ENCODE data around the gene SSTR4. TPM values are rescaled to one million over a fixed set of nuclear protein-coding genes. Genes with fewer than 3 reads are reported as not detected.
"Not testable (repeated sequence)": the region's sequence is repeated elsewhere in the genome, so short reads cannot be mapped to it uniquely, and the experiment has no call there.

The SSTR4 gene
- polyA plus RNA-seq, 3 donors = 0.07 TPM; not detected in 2

DNA sequence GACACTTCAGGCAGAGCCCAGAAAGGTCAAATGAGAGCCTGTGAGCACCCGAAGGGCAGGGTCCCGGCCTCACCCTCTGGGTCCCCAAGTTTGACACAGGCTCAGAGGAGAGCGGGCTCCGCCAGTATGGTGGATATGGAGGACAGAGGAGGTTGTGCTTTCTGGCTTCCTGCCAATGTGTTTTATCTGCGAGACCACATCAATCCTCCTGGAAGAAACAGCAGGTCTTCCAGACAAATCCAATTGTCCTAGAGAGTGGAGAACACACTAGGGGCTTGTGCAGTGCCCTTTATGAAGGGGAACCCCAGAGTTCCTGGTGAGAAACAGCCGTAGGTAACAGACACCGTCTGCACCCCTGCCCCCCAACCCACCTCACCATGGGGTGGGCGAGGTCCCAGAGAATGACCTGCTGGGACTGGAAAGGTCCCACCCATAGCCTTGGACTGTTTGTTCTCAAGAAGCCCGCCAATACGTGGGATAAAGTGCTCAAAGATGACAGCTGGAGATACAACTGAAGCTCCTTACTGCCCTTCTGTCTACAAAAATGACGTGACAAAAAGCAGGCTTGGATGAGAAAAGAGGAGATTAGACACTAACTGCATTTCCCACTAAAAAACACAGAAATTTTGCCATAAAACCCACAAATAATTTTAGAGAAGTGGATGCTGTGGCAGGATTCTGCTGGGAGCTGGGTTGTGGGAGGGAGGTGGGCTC, 23.9 kb upstream of the SSTR4 start:
- H3K27ac ChIP-seq (ENCODE audit: low read depth, low read length) = no peak overlapping the region
- WGBS, 3 donors = 72 to 85% (median 84%) methylated on average over 11 of the region's 11 CpGs

DNA sequence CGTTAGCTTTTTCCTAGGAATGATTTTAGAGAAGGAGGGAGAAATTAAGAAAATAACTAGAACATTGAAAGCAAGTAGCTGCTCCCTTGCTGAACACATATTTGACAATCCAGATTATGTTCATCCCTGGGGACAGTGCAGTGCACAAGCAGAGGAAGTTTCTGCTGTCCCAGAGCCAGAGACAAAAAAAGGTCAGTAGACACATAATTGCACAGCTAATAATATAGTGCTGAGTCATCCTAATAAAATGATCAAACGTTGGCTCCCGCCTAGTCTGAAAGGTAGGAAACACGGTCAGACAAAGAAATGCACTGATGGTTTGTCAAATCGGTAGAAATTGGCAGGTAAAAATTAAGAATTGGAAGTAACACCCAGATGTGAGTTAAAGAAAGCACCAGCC, 21.7 kb upstream of the SSTR4 start:
- 44 to 52% (median 46%) methylated on average over 5 of the region's 5 CpGs for WGBS, 3 donors
- no peak overlapping the region for H3K27ac ChIP-seq (ENCODE audit: low read depth, low read length)

DNA sequence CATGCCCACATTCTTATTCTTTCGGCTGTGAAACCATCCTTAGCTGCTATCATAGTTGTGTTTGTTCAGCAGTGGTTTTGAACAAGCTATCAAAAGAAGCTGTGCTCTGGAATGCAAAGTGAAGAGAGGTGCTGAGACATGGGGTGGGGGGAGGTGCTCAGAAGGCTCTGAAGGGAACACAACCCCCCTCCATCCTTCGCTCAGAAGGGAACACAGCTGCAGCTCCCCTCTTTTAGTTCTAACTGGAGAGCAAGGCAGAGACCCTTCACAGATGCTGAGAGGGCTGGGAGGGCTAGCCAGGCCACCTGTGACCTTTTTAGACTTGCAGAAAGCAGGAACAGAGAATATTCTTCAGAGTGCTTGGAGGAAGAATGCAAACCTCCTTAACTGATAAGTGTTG, 17.6 kb upstream of the SSTR4 start:
- 60 to 87% (median 86%) methylated on average over 2 of the region's 2 CpGs for WGBS, 3 donors

DNA sequence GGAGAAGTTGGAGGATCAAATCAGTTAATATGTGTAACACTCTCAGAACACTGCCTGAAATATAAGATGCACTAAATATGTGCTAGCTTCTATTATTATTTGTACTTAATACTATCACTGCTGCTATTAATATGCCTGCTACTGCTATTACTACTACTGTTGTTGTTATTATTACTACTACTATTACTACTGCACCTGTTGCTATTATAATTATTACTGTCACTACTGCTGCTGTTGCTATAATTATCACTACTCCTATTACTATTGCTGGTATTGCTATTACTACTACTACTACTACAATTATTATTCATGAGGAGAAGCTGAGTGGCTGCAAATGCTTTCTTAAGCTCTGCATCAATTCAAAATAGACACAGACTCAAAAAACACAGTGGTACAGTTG, 16.7 kb upstream of the SSTR4 start:
- H3K27ac ChIP-seq (ENCODE audit: low read depth, low read length) = no peak overlapping the region

More for the DNA sequence above, 17.6 kb upstream of the SSTR4 start:
- H3K27ac ChIP-seq (ENCODE audit: low read depth, low read length) = no peak overlapping the region

DNA sequence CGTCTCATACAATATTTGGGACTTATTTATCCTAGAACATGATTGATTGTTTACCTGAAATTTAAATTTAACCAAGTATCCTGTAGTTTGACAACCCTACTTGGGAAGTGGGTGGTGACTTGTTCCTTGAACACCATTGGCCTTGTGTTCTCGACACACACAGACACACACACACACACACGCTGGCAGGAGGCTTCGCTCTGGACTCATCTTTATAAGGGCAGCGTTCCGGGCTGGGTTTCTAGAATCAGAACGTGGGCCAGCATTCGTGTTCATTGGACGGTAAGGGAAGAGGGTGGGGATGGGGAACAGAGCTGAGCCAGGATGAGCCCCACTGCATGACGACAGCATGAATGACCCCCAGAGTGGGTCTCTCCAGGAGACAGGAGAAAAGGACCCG, 16.2 kb upstream of the SSTR4 start:
- no peak overlapping the region for H3K27ac ChIP-seq (ENCODE audit: low read depth, low read length)

DNA sequence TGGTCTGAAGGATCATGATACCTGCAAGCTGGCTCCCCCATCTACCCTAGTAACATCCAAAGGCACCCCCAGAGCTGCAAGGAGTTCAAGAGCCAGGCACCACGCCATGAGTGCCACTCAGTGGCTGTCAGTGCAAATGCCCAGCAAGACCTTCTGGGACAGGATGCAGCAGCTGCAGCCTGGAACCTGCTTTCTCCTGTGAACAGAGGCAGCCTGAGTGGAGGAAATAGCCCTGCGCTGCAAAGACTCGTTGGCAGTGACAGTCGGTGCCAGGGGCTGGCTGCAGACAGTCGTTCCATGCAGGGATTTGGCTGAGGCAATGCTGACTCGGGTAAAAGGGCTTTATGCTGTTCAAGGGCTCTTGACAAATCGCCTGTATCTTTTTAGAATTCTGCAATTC, 15.7 kb upstream of the SSTR4 start:
- no peak overlapping the region for H3K27ac ChIP-seq (ENCODE audit: low read depth, low read length)
- 52 to 65% (median 58%) methylated on average over 7 of the region's 7 CpGs for WGBS, 3 donors

More for the DNA sequence above, 16.2 kb upstream of the SSTR4 start:
- 84 to 96% (median 94%) methylated on average over 11 of the region's 11 CpGs for WGBS, 3 donors

DNA sequence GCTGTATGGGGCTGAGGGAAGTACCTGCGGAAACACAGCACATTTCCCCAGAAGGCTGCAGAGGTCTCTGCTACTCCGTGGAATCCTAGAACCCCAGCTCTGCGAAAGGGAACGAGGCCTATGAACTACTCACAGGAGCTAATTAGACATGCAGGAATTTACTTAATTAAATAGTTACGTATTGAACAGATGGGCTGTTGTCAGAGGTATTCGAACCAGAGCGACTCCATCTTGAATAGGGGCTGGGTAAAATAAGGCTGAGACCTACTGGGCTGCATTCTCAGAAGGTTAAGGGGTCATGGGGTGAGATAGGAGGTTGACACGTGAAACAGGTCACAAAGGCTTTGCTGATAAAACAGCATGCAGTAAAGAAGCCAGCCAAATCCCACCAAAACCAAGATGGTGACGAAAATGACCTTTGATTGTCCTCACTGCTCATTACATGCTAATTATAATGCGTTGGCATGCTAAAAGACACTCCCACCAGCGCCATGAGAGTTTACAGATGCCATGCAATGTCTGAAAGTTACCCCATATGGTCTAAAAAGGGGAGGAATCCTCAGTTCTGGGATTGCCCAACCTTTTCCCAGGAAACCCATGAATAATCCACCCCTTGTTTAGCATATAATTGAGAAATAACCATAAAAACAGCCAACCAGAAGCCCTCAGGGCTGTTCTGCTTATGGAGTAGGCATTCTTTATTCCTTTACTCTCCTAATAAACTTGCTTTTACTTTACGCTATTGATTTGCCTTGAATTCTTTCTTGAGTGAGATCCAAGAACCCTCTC, 14.7 kb upstream of the SSTR4 start:
- WGBS, 3 donors = 69 to 92% (median 92%) methylated on average over 12 of the region's 12 CpGs
- H3K27ac ChIP-seq (ENCODE audit: low read depth, low read length) = no peak overlapping the region

DNA sequence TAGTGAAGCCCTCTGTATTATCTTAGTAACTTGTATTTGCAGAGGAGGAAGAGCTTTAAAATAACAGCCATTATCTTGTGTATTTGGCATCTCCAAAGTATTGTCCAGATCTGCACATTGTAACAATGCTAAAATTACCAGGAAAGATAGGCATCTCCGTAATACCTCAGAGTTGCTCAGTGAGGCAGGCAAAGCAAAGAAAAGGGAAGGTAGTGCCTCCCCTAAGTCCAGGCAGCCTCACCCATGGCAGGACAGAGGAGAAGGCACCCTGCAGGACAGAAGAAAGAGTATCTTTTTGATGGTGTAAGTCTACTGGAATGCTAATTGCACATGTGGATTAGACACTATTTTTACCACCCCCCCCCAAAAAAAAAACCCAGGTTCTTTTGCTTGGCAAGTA, 13.6 kb upstream of the SSTR4 start:
- WGBS, 3 donors = 73 to 89% (median 78%) methylated on average over 1 of the region's 1 CpG
- H3K27ac ChIP-seq (ENCODE audit: low read depth, low read length) = no peak overlapping the region

DNA sequence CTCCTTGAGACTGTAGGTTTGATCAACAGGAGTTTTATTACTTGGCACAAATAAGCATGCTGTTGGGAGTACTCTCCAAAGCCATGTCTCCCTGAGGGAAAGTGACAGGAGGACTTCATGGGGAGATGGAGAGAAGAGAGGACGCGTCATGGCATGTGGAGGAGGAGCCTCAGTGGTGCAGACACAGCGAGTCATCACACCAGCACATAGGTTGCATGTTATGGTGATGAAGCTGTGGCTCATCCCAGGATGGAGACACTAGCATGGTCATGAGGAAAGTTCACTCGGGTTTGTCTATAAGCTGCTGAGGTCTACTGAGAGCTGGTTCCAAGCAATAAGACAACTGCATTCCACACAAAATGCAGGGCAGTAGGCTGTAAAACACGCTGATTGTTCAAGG, 13.2 kb upstream of the SSTR4 start:
- no peak overlapping the region for H3K27ac ChIP-seq (ENCODE audit: low read depth, low read length)

DNA sequence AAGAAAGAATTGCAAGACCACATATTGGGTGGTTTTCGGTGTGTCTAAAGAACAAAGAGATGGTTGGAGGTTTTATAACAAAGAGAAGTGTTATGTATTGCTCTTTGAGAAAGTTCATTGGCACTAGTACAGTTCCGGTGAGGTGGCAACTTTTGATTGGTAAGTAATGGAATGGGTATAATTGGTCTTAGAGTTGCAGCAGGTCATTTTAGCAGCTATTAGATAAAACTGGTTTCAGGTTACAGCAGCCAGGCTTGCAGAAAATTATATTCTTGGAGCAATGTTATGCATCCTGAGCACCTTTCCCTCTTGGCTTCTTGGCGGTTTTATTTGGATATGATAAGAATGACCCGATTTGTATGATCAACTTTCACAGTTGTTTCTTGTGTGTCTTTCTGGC, 12.3 kb upstream of the SSTR4 start:
- WGBS, 3 donors = 47 to 90% (median 85%) methylated on average over 4 of the region's 4 CpGs
- H3K27ac ChIP-seq (ENCODE audit: low read depth, low read length) = no peak overlapping the region

More for the DNA sequence above, 13.2 kb upstream of the SSTR4 start:
- WGBS, 3 donors = 88 to 95% (median 92%) methylated on average over 5 of the region's 5 CpGs

DNA sequence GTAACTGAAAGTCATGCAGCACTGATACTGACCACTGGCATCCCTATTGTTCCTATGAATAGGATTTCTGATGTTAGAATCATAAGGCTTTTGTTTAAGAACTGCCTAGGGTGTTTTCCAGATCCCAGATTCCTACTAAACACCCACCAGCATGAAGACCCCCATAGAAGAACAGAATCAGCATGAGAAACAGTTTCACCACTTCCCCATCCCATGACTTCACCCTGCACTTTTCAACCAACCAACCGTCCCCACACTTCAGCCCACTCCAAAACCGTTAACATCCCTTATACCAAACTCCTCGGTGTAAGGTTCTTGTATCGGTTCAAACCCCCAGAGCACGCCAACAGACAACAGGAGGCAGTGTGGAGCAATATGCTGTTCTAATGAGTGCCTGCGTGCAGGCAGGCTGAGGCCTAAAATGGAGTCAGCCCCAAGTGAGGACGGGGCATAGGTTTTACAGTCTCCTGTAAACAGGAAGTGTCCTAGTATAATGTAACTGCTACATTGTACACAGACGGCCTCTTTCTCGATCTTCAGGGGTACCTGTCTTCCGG, 11.4 kb upstream of the SSTR4 start:
- 83 to 90% (median 85%) methylated on average over 10 of the region's 10 CpGs for WGBS, 3 donors
- no peak overlapping the region for H3K27ac ChIP-seq (ENCODE audit: low read depth, low read length)

DNA sequence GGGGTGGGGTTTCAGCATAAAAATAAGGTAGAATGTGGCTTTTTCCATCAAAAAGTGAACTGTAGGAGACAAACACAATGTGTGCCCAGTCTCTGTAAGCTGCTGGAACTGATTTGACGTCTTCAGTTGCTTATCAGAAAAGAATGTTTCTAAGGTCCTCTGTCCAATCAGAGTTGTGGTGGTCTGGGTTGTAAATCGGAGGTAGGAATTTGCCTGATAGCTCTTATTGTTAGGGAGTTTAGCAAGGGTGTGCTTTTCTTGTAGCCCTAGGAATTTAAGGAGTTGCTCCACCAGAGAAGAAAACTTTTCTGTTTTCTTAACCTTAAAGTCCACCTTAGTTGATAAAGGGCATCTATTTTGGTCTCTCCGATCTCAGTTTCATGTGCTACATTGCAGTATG, 10.4 kb upstream of the SSTR4 start:
- H3K27ac ChIP-seq (ENCODE audit: low read depth, low read length) = no peak overlapping the region
- 54 to 82% (median 70%) methylated on average over 3 of the region's 3 CpGs for WGBS, 3 donors

DNA sequence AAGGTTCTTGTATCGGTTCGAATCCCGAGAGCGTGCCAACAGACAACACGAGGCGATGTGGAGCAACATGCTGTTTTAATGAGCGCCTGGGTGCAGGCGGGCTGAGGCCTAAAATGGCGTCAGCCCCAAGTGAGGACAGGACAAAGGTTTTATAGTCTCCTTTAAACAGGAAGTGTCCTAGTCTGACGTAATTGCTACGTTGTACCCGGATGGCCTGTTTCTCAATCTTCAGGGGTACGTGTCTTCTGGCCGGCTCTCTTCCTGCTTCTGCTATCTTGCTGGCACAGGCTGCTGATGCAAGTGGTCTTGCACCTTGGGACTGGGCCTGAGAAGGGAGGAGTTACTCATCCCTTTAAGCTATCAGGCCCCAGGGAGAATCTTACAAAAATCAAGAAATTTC, 9.6 kb upstream of the SSTR4 start:
- WGBS, 3 donors = 68 to 86% (median 76%) methylated on average over 14 of the region's 14 CpGs
- not testable (repeated sequence) for H3K27ac ChIP-seq (ENCODE audit: low read depth, low read length)

DNA sequence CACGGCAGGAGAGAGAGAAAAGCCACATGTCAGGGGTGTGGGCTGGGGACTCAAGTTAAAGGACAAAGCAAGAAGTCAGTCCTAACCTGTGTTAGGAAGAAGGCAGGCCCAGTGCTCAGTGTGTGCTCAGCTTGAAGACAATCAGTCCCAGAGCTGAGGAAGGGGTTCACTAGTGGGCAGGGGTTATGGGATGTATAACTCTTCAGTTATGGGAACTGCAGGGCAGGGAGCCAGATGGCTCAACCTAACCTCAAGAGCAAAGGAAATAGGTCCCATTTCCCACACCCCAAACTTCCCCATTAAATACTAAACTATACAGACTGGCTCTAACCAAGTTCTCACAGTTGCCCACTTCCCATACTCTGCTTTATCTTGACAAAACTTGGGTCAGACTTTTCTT, 7.4 kb upstream of the SSTR4 start:
- H3K27ac ChIP-seq (ENCODE audit: low read depth, low read length) = no peak overlapping the region
- WGBS, 3 donors = 42 to 69% (median 48%) methylated on average over 1 of the region's 1 CpG

DNA sequence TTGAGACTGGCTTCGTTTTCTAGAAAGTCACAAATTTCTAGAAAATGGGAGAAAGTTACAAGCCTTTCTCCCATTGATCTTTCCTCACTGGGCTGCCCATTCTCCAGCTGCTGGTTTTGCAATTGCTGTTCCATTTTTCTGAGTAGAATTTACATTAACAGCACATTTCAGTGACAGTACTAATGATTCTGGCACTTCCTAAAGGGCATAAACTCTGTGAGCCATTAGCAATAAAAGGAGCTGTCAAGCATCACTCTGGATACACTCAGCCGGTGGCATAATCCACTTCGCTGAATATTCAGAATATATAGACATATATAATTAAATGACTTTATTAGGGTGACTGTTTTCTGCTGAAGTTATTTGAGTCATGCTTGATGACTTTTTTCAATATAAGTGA, 6.7 kb upstream of the SSTR4 start:
- WGBS, 3 donors = 71 to 82% (median 80%) methylated on average over 3 of the region's 3 CpGs
- no peak overlapping the region for H3K27ac ChIP-seq (ENCODE audit: low read depth, low read length)

DNA sequence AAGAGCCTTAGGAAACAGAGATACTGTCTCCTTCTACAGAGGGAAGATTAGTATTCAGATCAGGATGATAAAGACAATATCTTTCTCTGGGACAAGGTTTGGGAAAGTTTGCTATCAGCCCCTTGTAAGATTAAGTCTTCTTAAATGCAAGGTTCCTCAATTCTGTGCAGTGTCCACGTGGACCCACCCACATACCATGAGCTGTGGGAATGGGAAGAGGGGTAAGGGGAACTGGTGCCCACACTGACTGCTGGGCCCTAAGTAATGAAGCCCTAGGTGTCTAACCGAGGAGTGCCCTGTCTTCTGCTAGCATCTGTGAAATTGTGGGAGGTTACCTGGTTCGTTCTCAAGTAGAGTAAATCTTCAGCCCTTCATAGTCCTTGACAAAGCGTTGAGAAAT, 5.8 kb upstream of the SSTR4 start:
- no peak overlapping the region for H3K27ac ChIP-seq (ENCODE audit: low read depth, low read length)
- whole genome bisulfite sequencing, 3 donors = 44 to 75% (median 75%) methylated on average over 4 of the region's 4 CpGs

DNA sequence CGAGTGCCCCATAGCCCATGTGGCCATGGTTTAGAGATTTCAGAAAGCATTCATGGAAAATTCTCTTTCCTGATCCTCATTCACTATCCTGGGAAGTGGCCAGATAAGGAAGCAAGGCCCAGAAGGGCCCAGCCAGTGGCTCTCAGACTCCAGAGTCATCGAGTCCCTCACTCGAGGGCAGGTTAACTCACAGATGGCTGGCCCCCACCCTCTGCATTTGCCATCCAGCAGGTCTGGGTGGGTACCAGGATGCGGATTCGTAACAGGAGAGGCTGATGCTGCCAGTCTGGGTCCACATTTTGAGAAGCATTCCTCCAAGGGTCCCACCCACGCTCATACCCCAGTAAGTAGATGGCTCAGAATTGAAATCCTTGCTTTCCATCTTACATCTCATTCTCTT, 3.8 kb upstream of the SSTR4 start:
- H3K27ac ChIP-seq (ENCODE audit: low read depth, low read length) = no peak overlapping the region
- 83 to 98% (median 96%) methylated on average over 6 of the region's 6 CpGs for WGBS, 3 donors

DNA sequence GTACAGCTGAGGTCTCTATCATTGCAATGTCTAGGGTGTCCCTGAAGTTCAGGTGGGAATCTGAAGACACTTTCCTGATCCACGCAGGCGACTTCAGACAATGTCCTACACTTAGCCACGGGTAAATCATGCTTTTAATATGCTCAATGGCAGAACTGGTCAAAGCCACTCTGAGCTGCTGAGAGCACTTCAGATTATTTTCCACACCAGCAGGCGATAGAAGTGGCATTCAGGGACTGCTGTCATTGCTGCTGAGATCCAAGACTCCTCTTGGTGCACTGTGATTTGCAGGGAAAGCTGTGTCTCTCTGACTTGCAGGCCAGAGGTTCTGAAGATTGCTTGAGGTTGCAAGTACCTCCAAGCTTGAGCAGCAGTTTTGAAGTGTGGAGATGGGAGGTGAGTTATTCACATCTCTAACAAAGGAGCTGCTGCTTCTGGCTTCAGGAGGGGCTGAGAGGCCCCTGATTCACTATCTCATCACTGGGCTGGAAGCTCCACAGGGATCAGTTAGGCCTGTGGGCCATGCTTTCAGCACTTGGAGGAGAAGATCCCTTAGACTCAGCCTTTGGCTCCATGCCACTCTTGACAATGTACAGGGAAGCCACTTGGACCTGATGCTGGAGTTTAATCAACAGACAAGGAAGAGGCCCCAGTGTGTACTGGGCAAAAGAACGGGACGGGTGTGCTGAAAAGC, 2.9 kb upstream of the SSTR4 start:
- H3K27ac ChIP-seq (ENCODE audit: low read depth, low read length) = no peak overlapping the region
- 75 to 80% (median 79%) methylated on average over 6 of the region's 6 CpGs for WGBS, 3 donors

DNA sequence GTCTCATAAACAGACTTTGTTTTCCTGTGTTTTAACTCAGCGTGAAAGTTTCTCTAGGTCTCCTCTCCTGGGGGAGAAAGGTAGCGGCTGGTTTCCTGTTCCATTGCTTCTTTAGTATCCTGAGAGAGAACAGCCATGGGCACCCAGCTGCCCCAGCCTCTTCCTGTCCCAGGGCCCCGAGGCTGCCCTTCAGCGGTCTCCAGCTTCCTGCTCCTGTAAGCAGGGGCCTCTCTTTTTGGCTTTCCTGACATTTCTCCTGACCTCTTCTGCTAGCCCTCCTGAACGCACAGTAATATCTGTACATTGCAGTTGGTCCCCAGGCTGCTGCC, 2.4 kb upstream of the SSTR4 start:
- 37 to 74% (median 53%) methylated on average over 5 of the region's 5 CpGs for WGBS, 3 donors
- H3K27ac ChIP-seq (ENCODE audit: low read depth, low read length) = no peak overlapping the region
